LNCaP clone FGC (cell line): ENCODE data around the gene ADARB2.

Experiments used
- DNase-seq: peaks from one replicate; pipeline ENCODE4 v3.0.0-alpha.2; 2011; ENCODE audit warnings: low read depth
- H3K4me3 ChIP-seq: 2 replicates; pipeline ENCODE4 v1.5.1; 2011; ENCODE audit warnings: mild to moderate bottlenecking, low read depth, low read length, control low read depth
- TF ChIP-seq, protein P1 (sequence below): IDR thresholded peaks from 2 replicates; pipeline ENCODE4 v1.5.1; 2012; ENCODE audit warnings: mild to moderate bottlenecking; ENCODE audit not compliant: control insufficient read depth, insufficient read depth; ENCODE audit errors: extremely low read depth

Gene ADARB2

DNA sequence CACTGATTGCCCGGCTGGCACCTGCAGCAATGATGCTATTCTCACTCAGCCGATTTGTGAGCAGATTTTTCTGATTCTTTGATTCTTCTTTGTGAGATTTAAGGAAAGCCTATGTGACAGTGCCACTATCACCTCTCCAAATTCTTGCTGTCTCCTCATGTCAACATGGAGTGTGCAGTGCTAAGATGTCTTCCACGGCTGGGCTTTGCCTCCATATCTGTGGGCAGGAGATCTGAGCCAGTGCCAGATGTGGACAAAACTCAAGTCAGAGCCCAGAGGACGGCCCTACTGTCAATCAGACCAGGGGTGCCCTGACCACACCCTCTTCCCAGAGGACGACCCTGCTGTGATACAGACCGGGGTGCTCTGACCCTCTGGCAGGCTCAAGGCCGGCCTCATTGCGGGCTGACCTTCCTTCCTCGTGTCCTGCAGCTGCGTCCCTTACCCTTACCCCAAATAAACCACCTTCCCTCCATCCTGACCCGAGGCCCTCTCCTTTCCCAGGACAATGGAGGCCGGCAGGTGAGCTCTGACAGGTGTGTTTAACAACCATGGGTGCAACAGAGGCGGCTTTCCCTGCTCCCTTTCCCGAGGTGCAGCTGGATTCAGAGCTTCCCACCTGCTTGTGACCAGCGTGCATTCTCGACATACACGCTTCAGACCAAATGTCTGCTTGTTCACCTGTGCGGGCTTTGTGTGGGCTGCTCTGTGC lies 221.4 kb downstream of the ADARB2 start:
- no peak overlapping the region for H3K4me3 ChIP-seq
- no peak for DNase-seq
- TF ChIP-seq, protein P1, sequence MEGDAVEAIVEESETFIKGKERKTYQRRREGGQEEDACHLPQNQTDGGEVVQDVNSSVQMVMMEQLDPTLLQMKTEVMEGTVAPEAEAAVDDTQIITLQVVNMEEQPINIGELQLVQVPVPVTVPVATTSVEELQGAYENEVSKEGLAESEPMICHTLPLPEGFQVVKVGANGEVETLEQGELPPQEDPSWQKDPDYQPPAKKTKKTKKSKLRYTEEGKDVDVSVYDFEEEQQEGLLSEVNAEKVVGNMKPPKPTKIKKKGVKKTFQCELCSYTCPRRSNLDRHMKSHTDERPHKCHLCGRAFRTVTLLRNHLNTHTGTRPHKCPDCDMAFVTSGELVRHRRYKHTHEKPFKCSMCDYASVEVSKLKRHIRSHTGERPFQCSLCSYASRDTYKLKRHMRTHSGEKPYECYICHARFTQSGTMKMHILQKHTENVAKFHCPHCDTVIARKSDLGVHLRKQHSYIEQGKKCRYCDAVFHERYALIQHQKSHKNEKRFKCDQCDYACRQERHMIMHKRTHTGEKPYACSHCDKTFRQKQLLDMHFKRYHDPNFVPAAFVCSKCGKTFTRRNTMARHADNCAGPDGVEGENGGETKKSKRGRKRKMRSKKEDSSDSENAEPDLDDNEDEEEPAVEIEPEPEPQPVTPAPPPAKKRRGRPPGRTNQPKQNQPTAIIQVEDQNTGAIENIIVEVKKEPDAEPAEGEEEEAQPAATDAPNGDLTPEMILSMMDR = no peak

DNA sequence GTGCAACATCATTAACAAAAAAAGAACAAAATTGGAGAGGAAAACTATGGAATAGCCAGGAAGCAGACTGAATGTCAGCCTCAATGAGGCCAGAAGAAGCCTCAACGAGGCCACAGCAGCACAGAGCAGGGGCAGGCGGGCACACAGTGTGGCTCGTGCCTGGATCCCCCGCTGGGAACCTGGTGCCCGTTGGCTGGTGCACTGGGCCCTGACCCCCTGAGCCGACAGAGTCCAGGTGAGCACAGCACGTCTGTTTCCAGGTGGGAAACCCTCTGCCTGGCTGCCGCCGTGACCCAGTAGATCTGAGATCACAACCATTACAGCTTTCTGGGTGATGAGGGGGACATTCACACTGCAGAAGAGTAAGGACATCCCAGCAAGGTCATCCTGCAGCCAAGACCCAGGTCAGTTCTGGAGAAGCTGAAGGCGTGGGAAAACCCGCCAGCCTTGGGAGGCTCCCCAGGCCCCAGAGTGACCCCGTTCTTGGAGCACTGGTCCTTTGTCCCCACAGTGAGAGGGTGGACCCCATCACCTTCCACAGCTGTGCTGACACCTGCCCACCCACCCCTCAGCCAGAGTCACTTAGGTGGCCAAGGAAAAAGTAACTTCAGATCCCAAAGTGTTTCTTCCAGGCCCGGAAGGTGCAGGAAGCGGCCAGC lies 222.1 kb downstream of the ADARB2 start:
- TF ChIP-seq, protein P1 = no peak
- no peak overlapping the region for H3K4me3 ChIP-seq
- no peak for DNase-seq

DNA sequence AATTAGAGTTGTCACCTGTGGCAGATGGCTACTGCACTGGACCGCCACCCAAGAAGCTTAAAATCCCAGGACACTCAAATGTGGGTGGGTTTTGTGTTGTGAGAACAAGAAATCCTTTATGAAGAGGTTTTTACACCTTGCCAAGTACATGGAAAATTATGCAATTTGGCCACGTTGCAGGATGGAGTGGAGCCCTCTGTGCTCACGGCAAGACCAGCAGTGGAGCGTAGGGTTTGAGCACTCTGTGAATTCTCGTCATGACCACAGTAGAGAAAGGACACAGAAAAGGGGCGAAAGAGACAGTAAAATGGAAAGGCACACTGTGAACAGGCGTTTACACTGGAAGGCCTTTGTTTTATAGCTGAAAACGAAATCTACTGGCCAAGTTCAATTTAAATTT lies 222.6 kb downstream of the ADARB2 start:
- H3K4me3 ChIP-seq = no peak overlapping the region
- no peak for DNase-seq
- TF ChIP-seq, protein P1 = no peak

DNA sequence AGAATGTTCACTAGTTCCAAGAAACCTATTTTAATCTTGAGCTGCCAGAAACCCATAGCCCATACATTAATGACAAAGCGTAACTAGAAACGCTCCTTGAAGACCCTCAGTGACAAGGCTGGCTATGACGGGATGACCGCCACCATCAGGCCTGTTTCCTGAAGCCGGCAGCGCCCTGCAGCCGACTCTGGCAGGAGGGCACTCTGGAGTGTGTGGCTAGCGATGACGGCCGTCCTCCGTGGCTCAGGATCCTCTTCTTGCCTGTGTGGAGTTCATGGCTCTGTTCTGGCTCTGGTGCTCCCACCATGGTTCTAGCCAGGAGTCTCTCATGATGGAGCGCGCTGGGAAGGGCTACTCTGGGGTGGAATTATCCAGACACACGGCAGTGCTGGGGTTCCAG lies 224.1 kb downstream of the ADARB2 start:
- H3K4me3 ChIP-seq = no peak overlapping the region
- DNase-seq = no peak
- TF ChIP-seq, protein P1 = no peak

DNA sequence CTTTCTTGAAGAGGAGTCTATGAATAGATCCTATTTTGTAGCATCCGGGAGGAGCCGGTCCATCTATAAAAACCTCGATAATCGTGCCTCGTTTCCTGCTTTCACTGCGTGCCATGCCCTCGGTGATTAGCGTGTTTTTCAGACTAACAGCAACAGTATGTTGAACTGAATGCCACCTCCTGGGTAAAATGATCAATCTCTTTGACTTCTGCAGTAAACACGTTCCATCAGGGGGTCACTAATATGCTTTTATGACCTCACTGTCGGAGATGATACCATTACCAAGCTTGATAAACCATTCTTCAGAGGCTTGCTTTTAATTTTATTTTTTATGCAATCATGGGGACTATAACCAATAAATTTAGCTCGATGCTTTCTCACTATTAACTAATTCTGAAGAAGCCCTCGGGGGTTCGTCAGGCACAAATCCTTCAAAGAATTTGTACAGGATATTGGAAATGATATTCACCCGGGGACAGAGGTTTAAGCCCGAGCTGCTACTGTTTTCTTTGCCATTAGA lies 228.3 kb downstream of the ADARB2 start:
- no peak for DNase-seq
- H3K4me3 ChIP-seq = no peak overlapping the region

DNA sequence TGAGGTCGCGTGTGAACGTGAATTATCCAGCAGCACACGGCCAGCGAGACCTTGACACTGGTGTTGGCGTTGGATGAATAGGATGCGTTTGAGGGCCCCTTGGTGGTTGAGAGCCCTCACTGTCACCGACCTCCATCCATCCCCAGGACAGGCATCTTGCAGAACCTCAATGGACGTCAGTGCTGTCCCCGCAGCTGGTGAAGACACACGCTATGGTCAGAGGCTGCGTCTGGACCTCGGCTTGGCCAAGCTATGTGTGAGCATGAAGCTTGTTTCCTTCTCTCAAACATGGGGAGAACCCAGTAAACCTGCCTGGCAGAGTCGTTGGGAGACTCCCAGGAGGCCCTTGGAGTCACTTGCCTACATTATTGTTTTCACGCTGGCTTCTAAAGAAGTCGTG lies 229.2 kb downstream of the ADARB2 start:
- TF ChIP-seq, protein P1 = no peak

More for the DNA sequence above, 228.3 kb downstream of the ADARB2 start:
- TF ChIP-seq, protein P1 = no peak

More for the DNA sequence above, 229.2 kb downstream of the ADARB2 start:
- no peak for DNase-seq
- no peak overlapping the region for H3K4me3 ChIP-seq
